Heart right ventricle (tissue), 16 donors: ENCODE data around the gene CAMKMT. TPM values are rescaled to one million over a fixed set of nuclear protein-coding genes. Genes with fewer than 3 reads are reported as not detected.
A peak's percentile ranks its signal among the peaks of the same experiment; 100 is the strongest.

Experiments
- ATAC-seq, 8 donors: fragments of 200-7000 bp; cut with Tn5 transposase; one replicate each; pipeline ENCODE4 v1.9.1; 2020; ENCODE audit warnings: mild to moderate bottlenecking in 8 of 8, moderate library complexity in 8 of 8, moderate number of reproducible peaks in 1 of 8
- DNase-seq, 2 donors: peaks; one replicate each; pipeline ENCODE4 v3.0.0-alpha.2; 2020
- H3K27ac ChIP-seq, 10 donors: fragments of 200-600 bp; sonication (generic) in 2 of 10; one replicate each; pipeline versions ENCODE4 v1.5.0 to v1.8.0; 2020 to 2022; ENCODE audit warnings: mild to moderate bottlenecking in 3 of 10
- H3K27me3 ChIP-seq, 7 donors: fragments of 200-600 bp; one replicate each; pipeline ENCODE4 v1.8.0; 2021 to 2022; ENCODE audit warnings: mild to moderate bottlenecking in 2 of 7
- H3K36me3 ChIP-seq, 9 donors: fragments of 200-600 bp; sonication (generic) in 1 of 9; one replicate each; pipeline versions ENCODE4 v1.5.0 to v1.8.0; 2020 to 2022; ENCODE audit warnings: mild to moderate bottlenecking in 2 of 9
- H3K4me1 ChIP-seq, 9 donors: fragments of 200-600 bp; sonication (generic) in 1 of 9; one replicate each; pipeline versions ENCODE4 v1.5.0 to v1.8.0; 2020 to 2022; ENCODE audit warnings: mild to moderate bottlenecking in 4 of 9
- H3K4me3 ChIP-seq, 10 donors: fragments of 200-600 bp; sonication (generic) in 2 of 10; one replicate each; pipeline versions ENCODE4 v1.5.0 to v1.8.0; 2020 to 2022; ENCODE audit warnings: mild to moderate bottlenecking in 7 of 10, moderate library complexity in 2 of 10
- H3K9me3 ChIP-seq, 11 donors: fragments of 200-600 bp in 10 of 11; sonication (generic) in 2 of 11; one replicate each; pipeline versions ENCODE4 v1.5.0 to v1.8.0; 2013 to 2022; ENCODE audit warnings: mild to moderate bottlenecking in 2 of 11, control low read depth in 1 of 11, moderate library complexity in 1 of 11
- WGBS, 2 donors: extraction: QIAGEN DNeasy Blood & Tissue Kit; methylation state at CpG; one replicate each; pipeline ENCODE4 v1.1.7; 2013; ENCODE audit warnings: inconsistent platforms in 1 of 2; 5-methylcytosine and 5-hydroxymethylcytosine counted together
- intact Hi-C, 10 donors: fragments of 100-400 bp; cut with DNase I; formaldehyde crosslinking; loops; one replicate each; pipeline versions ENCODE4 v1.11.1 to v1.14.2; 2022
- polyA plus RNA-seq, 2 donors: library from polyadenylated mRNA; stranded (reverse); fragments of 200-250 nt; gene quantifications; one replicate each; pipeline ENCODE4 v1.2.3, GENCODE V29; 2013
- total RNA-seq, 10 donors: library from RNA; stranded (reverse); fragmentation: NEBNext Ultra II Directional in 3 of 10; extraction: Animal tissue kit (Norgen Biotek cat#: 25700) in 3 of 10; gene quantifications; one replicate each; pipeline versions ENCODE4 v1.2.1 to v1.2.4, GENCODE V29; 2021 to 2023
- TF ChIP-seq, protein P1 (sequence below), 9 donors: fragments of 200-600 bp; sonication (generic) in 2 of 9; IDR thresholded peaks; one replicate each; pipeline versions ENCODE4 v1.5.0 to v1.8.0; 2021 to 2022; ENCODE audit warnings: antibody characterized with exemption in 9 of 9, mild to moderate bottlenecking in 5 of 9, moderate library complexity in 1 of 9
- donor health status: Arrhythmogenic right ventricular cardiomyopathy.
- donor health status: ischemic (EF 13 %, LVEDD 7.1; RV severe dilation, severe dysfunction).
- donor health status: healthy with polysubstance abuse.
- donor health status: DM: no; HTN: yes; CAD: no.
- donor health status: DM: no; HTN: no; CAD: no.
- donor health status: ischemic (EF 25% LVEDD 6.9; RV normal size, moderate dysfunction).
- donor health status: ischemic (EF 25% LVEDD 5.7; RV mildly dilated, moderate dysfunction).
- donor health status: healthy.
- donor health status: DM: yes; HTN: yes; CAD: no.
- donor health status: Ischemic cardiomyopathy.
- donor health status: ischemic (EF 35%, LVEDD 5.7; RV mildly dilated, moderate dysfunction).
- donor health status: nonischemic (EF 11% LVEDD 7.7; RV severe dilation, severe dysfunction).
- donor health status: DM: yes; HTN: yes; CAD: no.
- donor health status: PGD.
- donor health status: ischemic (EF 29% LVEDD 5.4; RV normal size, mild dysfunction).
- donor health status: nonischemic (EF 23%, LVEDD 6.1; RV moderate dilation, normal function).

CAMKMT gene
- total and polyA plus RNA-seq, 12 donors: 4.1 to 6.4 (median 4.8) TPM

DNA sequence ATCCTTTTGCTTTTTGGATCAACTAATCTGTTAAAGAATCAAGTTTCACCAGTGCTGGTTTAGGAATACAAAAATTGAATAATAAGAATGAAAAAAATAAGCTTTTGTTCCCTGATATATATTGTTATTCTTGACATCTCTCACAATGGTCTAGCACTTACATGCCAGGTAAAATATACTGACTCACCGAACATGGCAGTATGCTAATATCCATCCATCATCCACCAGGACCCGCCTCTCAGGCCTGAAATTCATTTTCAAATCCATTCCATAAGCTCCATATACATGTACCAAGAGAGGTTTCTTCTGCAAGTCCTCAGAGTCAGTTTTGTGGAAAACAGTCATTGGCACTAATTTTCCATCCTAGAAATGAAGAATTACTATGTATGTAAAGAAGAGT is 33.0 kb upstream of the CAMKMT start:
- no peak for DNase-seq
- TF ChIP-seq, protein P1, sequence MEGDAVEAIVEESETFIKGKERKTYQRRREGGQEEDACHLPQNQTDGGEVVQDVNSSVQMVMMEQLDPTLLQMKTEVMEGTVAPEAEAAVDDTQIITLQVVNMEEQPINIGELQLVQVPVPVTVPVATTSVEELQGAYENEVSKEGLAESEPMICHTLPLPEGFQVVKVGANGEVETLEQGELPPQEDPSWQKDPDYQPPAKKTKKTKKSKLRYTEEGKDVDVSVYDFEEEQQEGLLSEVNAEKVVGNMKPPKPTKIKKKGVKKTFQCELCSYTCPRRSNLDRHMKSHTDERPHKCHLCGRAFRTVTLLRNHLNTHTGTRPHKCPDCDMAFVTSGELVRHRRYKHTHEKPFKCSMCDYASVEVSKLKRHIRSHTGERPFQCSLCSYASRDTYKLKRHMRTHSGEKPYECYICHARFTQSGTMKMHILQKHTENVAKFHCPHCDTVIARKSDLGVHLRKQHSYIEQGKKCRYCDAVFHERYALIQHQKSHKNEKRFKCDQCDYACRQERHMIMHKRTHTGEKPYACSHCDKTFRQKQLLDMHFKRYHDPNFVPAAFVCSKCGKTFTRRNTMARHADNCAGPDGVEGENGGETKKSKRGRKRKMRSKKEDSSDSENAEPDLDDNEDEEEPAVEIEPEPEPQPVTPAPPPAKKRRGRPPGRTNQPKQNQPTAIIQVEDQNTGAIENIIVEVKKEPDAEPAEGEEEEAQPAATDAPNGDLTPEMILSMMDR (IDR thresholded peaks at IDR 0.05): no peak
- Histone ChIP-seq H3K27me3 (no peaks in the 10 kb centered on the region), H3K4me1 (peaks cover 0 to 30% (median 8%) of the 10 kb centered on the region in 9 donors), H3K36me3 (peaks cover 0 to 100% (median 30%) of the 10 kb centered on the region in 9 donors), H3K27ac (no peak overlapping the region), H3K4me3 (no peak overlapping the region), H3K9me3 (no peaks in the 10 kb centered on the region)
- intact Hi-C loops: no loop called here
- WGBS, 2 donors: 92 to 95% methylated on average over 2 of the region's 2 CpGs
- ATAC-seq: no peak

- H3K27me3 ChIP-seq: no peaks in the 10 kb centered on the region
- H3K9me3 ChIP-seq: no peaks in the 10 kb centered on the region
- intact Hi-C loops: no loop called here
- TF ChIP-seq, protein P1 (IDR thresholded peaks at IDR 0.05): no peak
- no peak overlapping the region for H3K27ac ChIP-seq
- ATAC-seq: no peak
- peaks cover 0 to 100% (median 30%) of the 10 kb centered on the region in 9 donors for H3K36me3 ChIP-seq
- H3K4me1 ChIP-seq: peaks cover 0 to 32% (median 8%) of the 10 kb centered on the region in 9 donors
- WGBS, 2 donors: 96 to 98% methylated on average over 2 of the region's 2 CpGs
- H3K4me3 ChIP-seq: no peak overlapping the region
- DNase-seq: no peak
Observed at GRCh38 chr2:44329343-44329742, 32.4 kb upstream of the CAMKMT start.

GRCh38 chr2:44330801-44331200 is 30.9 kb upstream of the CAMKMT start:
- Histone ChIP-seq H3K4me1 (peaks cover 0 to 19% (median 3%) of the 10 kb centered on the region in 9 donors), H3K9me3 (no peaks in the 10 kb centered on the region), H3K4me3 (no peak overlapping the region), H3K27me3 (no peaks in the 10 kb centered on the region), H3K27ac (no peak overlapping the region), H3K36me3 (peaks cover 0 to 100% (median 30%) of the 10 kb centered on the region in 9 donors)
- DNase-seq: no peak
- WGBS, 2 donors: 93 to 100% methylated on average over 1 of the region's 1 CpG
- intact Hi-C loops: no loop called here
- ATAC-seq: no peak
- TF ChIP-seq, protein P1 (IDR thresholded peaks at IDR 0.05): no peak

DNA sequence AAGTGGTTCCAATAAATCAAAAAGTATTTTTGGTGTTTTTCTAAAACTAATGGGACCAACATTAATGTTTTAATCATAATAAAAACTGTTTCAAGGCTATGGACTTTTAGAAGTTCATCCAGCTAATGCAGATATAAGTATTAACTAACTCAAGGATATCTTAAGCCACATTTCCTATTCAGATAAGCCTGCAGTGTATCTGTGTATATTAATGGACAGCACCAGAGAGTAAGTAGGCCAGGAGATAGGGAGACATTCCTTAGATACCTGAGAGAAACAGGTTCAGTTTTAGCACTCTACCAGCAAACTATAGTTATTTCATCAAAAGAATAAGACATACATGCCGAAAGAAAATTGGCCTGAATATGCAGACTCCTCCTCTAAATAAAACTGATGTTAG is 27.8 kb upstream of the CAMKMT start:
- no peak for DNase-seq
- H3K36me3 ChIP-seq: peaks cover 0 to 100% (median 42%) of the 10 kb centered on the region in 9 donors
- WGBS, 2 donors: 41 to 55% methylated on average over 1 of the region's 1 CpG
- no peak for ATAC-seq
- no peak overlapping the region for H3K4me3 ChIP-seq
- H3K4me1 ChIP-seq: peaks cover 0 to 13% (median 0%) of the 10 kb centered on the region in 9 donors
- TF ChIP-seq, protein P1 (IDR thresholded peaks at IDR 0.05): no peak
- no peaks in the 10 kb centered on the region for H3K27me3 ChIP-seq
- intact Hi-C loops: no loop called here
- no peaks in the 10 kb centered on the region for H3K9me3 ChIP-seq
- H3K27ac ChIP-seq: peak overlapping the region in 1 of 10 donors; percentile 8
